H9 (cell line): ENCODE results near the gene TUT4. TPM values are rescaled to one million over a fixed set of nuclear protein-coding genes. Genes with fewer than 3 reads are reported as not detected.

Experiments used
- DNase-seq: peaks from one replicate; pipeline ENCODE4 v3.0.0-alpha.2; 2017
- H2AFZ ChIP-seq: one replicate; pipeline ENCODE4 v1.6.1; 2013; ENCODE audit warnings: mild to moderate bottlenecking, low read length, control low read depth, moderate library complexity
- H2AK5ac ChIP-seq: 2 replicates; pipeline ENCODE4 v1.6.1; 2013; ENCODE audit warnings: low read length, control low read depth, mixed read lengths; ENCODE audit not compliant: insufficient read length
- H2BK120ac ChIP-seq: one replicate; pipeline ENCODE4 v1.6.1; 2013; ENCODE audit warnings: low read depth, mild to moderate bottlenecking, low read length, control low read depth, inconsistent platforms; ENCODE audit not compliant: poor library complexity, severe bottlenecking
- H2BK12ac ChIP-seq: 2 replicates; pipeline ENCODE4 v1.6.1; 2013; ENCODE audit warnings: low read length, control low read depth, mixed read lengths, low read depth; ENCODE audit not compliant: insufficient read length
- H2BK15ac ChIP-seq: 2 replicates; pipeline ENCODE4 v1.6.1; 2013; ENCODE audit warnings: low read depth, low read length, control low read depth
- H2BK20ac ChIP-seq: one replicate; pipeline ENCODE4 v1.6.1; 2013; ENCODE audit warnings: low read depth, mild to moderate bottlenecking, low read length, control low read depth, inconsistent platforms; ENCODE audit not compliant: poor library complexity, severe bottlenecking
- H2BK5ac ChIP-seq: 2 replicates; pipeline ENCODE4 v1.6.1; 2013; ENCODE audit warnings: low read length, control low read depth, mixed read lengths; ENCODE audit not compliant: insufficient read length
- H3K14ac ChIP-seq: 2 replicates; pipeline ENCODE4 v1.6.1; 2013; ENCODE audit warnings: low read length, control low read depth; ENCODE audit not compliant: insufficient read depth
- H3K18ac ChIP-seq: 2 replicates; pipeline ENCODE4 v1.6.1; 2013; ENCODE audit warnings: low read depth, mild to moderate bottlenecking, mixed read lengths, low read length, control low read depth; ENCODE audit not compliant: insufficient read length
- H3K23ac ChIP-seq: 2 replicates; pipeline ENCODE4 v1.6.1; 2013; ENCODE audit warnings: low read length, control low read depth, mixed read lengths, low read depth; ENCODE audit not compliant: insufficient read length
- H3K23me2 ChIP-seq: 2 replicates; pipeline ENCODE4 v1.6.1; 2013; ENCODE audit warnings: low read depth, mild to moderate bottlenecking, mixed read lengths, low read length, control low read depth; ENCODE audit not compliant: insufficient read length, poor library complexity, severe bottlenecking
- H3K27ac ChIP-seq: 2 replicates; pipeline ENCODE4 v1.5.1; 2013; ENCODE audit warnings: low read length, control low read depth, mixed read lengths, low read depth; ENCODE audit not compliant: insufficient read length
- H3K27me3 ChIP-seq: 2 replicates; pipeline ENCODE4 v1.6.1; 2013; ENCODE audit warnings: low read length, control low read depth, inconsistent platforms; ENCODE audit not compliant: insufficient read depth
- H3K4ac ChIP-seq: 2 replicates; pipeline ENCODE4 v1.6.1; 2013; ENCODE audit warnings: low read depth, mild to moderate bottlenecking, control low read depth, inconsistent platforms, low read length, moderate library complexity
- H3K4me1 ChIP-seq: 2 replicates; pipeline ENCODE4 v1.6.1; 2013; ENCODE audit warnings: low read length, control low read depth, inconsistent platforms; ENCODE audit not compliant: insufficient read depth
- H3K4me2 ChIP-seq: 2 replicates; pipeline ENCODE4 v1.6.1; 2013; ENCODE audit warnings: low read length, control low read depth, mixed read lengths; ENCODE audit not compliant: insufficient read length, insufficient read depth
- H3K56ac ChIP-seq: 2 replicates; pipeline ENCODE4 v1.6.1; 2013; ENCODE audit warnings: low read depth, mild to moderate bottlenecking, mixed read lengths, low read length, control low read depth; ENCODE audit not compliant: insufficient read length
- H3K79me1 ChIP-seq: 2 replicates; pipeline ENCODE4 v1.6.1; 2013; ENCODE audit warnings: low read depth, mild to moderate bottlenecking, moderate library complexity, low read length, control low read depth, inconsistent platforms; ENCODE audit not compliant: insufficient read depth, poor library complexity, severe bottlenecking
- H3K79me2 ChIP-seq: 2 replicates; pipeline ENCODE4 v1.6.1; 2013; ENCODE audit warnings: low read length, control low read depth, inconsistent platforms; ENCODE audit not compliant: insufficient read depth
- H3K9ac ChIP-seq: 2 replicates; pipeline ENCODE4 v1.6.1; 2013; ENCODE audit warnings: low read length, control low read depth, mixed read lengths; ENCODE audit not compliant: insufficient read length; ENCODE audit errors: extremely low read depth
- H3K9me3 ChIP-seq: one replicate; pipeline ENCODE4 v1.6.1; 2013; ENCODE audit warnings: low read depth, low read length, inconsistent platforms; ENCODE audit not compliant: control insufficient read depth
- H3T11ph ChIP-seq: one replicate; pipeline ENCODE4 v1.6.1; 2013; ENCODE audit warnings: mild to moderate bottlenecking, low read length, control low read depth, inconsistent platforms
- H4K20me1 ChIP-seq: one replicate; pipeline ENCODE4 v1.6.1; 2013; ENCODE audit not compliant: control insufficient read depth, insufficient read length, insufficient read depth
- H4K5ac ChIP-seq: 2 replicates; pipeline ENCODE4 v1.6.1; 2013; ENCODE audit warnings: low read depth, mild to moderate bottlenecking, mixed read lengths, low read length, control low read depth; ENCODE audit not compliant: insufficient read length
- H4K8ac ChIP-seq: replicated peaks from 2 replicates; pipeline ENCODE4 v1.6.1; 2013; ENCODE audit warnings: low read length, control low read depth, mixed read lengths, low read depth; ENCODE audit not compliant: insufficient read length
- H4K91ac ChIP-seq: 2 replicates; pipeline ENCODE4 v1.6.1; 2013; ENCODE audit warnings: low read depth, mild to moderate bottlenecking, moderate library complexity, mixed read lengths, low read length, control low read depth; ENCODE audit not compliant: insufficient read length
- H3K27ac Mint-ChIP-seq, 3 experiments: 2 replicates in 2 of 3; 3 replicates in 1 of 3; pipeline ENCODE4 v1.8.0; 2020 to 2021; ENCODE audit warnings: mixed read lengths in 3 of 3, mild to moderate bottlenecking in 1 of 3, moderate library complexity in 1 of 3
- H3K27me3 Mint-ChIP-seq: 2 replicates; pipeline ENCODE4 v1.8.0; 2021; ENCODE audit warnings: low read depth, mild to moderate bottlenecking, moderate library complexity, mixed read lengths
- H3K36me3 Mint-ChIP-seq, 3 experiments: 2 replicates in 2 of 3; 3 replicates in 1 of 3; pipeline ENCODE4 v1.8.0; 2020 to 2021; ENCODE audit warnings: low read depth in 3 of 3, mixed read lengths in 3 of 3; ENCODE audit not compliant: insufficient read depth in 1 of 3
- H3K4me1 Mint-ChIP-seq, 2 experiments: 2 replicates each; pipeline ENCODE4 v1.8.0; 2020; ENCODE audit warnings: mixed read lengths in 2 of 2
- H3K4me3 Mint-ChIP-seq, 2 experiments: 2 replicates in 1 of 2; 3 replicates in 1 of 2; pipeline ENCODE4 v1.8.0; 2020 to 2021; ENCODE audit warnings: mild to moderate bottlenecking in 2 of 2, mixed read lengths in 2 of 2, moderate library complexity in 1 of 2
- H3K9me3 Mint-ChIP-seq, 2 experiments: 2 replicates in 1 of 2; 3 replicates in 1 of 2; pipeline ENCODE4 v1.8.0; 2020; ENCODE audit warnings: mild to moderate bottlenecking in 2 of 2, mixed read lengths in 2 of 2, moderate library complexity in 1 of 2
- WGBS: extraction: QIAGEN DNeasy Blood & Tissue Kit; methylation state at CpG from one replicate; pipeline ENCODE4 v1.1.7; 2013; ENCODE audit warnings: missing lambda C conversion rate, low lambda C conversion rate, mixed read lengths; ENCODE audit not compliant: insufficient read length; ENCODE audit errors: extremely low coverage; 5-methylcytosine and 5-hydroxymethylcytosine counted together
- total RNA-seq: library from RNA; stranded (reverse); gene quantifications from 2 replicates; pipeline ENCODE4 v1.2.1, GENCODE V29; 2021
- TF ChIP-seq, protein P1 (sequence below): fragments of 200-600 bp; sonication (generic); conservative IDR thresholded peaks from 3 replicates; pipeline ENCODE4 v1.8.0; 2021; ENCODE audit warnings: antibody characterized with exemption, mild to moderate bottlenecking

The TUT4 gene
- total RNA-seq, 1 experiment from 2014 or later, result 59.3 TPM

DNA sequence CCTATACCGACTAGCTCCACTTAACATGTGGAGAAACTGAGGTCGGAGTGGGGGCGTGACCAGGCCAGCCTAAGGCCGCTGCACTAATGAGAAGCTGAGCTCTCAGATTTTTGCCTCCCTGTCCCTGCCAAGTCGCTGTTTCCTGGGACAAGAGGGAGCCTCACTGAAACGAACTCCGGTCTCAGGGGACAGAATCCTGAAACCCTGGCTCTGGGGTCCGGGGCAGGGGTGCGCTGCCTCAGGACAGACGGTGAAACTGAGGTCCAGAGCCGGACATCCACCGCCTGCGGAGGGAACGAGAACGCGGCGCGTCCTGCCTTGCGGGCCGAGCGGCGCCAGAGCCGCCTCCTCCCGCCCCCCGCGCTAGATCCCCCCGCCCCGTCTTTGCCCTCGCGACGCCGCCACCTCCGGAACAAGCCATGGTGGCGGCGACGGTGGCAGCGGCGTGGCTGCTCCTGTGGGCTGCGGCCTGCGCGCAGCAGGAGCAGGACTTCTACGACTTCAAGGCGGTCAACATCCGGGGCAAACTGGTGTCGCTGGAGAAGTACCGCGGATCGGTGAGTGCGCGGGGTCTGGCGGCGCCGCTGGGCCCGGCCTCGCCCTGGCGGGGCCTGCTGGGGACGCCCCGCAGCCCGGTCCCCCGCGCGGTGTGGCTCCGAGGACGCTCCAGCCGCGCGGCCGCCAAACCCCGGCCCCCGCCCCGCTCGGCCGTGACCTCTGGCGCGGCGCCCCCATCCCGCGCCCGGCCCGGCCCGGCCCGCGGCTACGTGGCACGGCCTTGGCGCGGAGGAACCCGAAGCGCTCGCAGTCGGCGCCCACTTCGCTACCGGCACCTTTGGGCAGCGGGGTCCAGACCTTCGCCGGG is 49.3 kb upstream of the TUT4 start, which contains the start of gene GPX7:
Gene GPX7 (plus strand): TSS at position 381 of the 865 bp plus-strand sequence. CDS start 39 bp downstream, at position 420.
- H3K27me3 Mint-ChIP-seq, result peaks cover 44% of the 10 kb centered on the region
- Histone ChIP-seq H3K23ac (no peak within 1 kb of the TSS), H4K91ac (no peak within 1 kb of the TSS), H3K56ac (no peak within 1 kb of the TSS), H2BK12ac (no peak within 1 kb of the TSS), H2BK15ac (no peak within 1 kb of the TSS), H3K9ac (peak within 1 kb of the TSS; percentile 66), H2BK20ac (no peak within 1 kb of the TSS), H3K14ac (peak within 1 kb of the TSS; percentile 89), H3K4me2 (peak within 1 kb of the TSS; percentile 59), H3K23me2 (peaks cover 7% of the 10 kb centered on the region), H3T11ph (no peak within 1 kb of the TSS), H3K79me1 (no peaks in the 10 kb centered on the region), H4K8ac (no peak within 1 kb of the TSS), H2AK5ac (no peak within 1 kb of the TSS), H3K9me3 (no peaks in the 10 kb centered on the region), H4K5ac (no peak within 1 kb of the TSS), H4K20me1 (peaks cover 3% of the 10 kb centered on the region), H3K79me2 (no peaks in the 10 kb centered on the region), H3K4ac (no peak within 1 kb of the TSS), H2AFZ (no peak within 1 kb of the TSS), H2BK5ac (no peak within 1 kb of the TSS), H3K27me3 (peaks cover 13% of the 10 kb centered on the region; the same call in 1 of the 2 replicates), H2BK120ac (no peak within 1 kb of the TSS), H3K18ac (peak within 1 kb of the TSS; percentile 94), H3K27ac (no peak within 1 kb of the TSS), H3K4me1 (peaks cover 4% of the 10 kb centered on the region; the same call in 1 of the 2 replicates)
- peak within 1 kb of the TSS in 1 of 3 experiments; percentile 34; a peak in 2 of 7 replicates for H3K27ac Mint-ChIP-seq
- WGBS, result no CpG with 5 or more reads among the region's 97 CpGs
- peak; percentile 51 for DNase-seq
- TF ChIP-seq, protein P1, sequence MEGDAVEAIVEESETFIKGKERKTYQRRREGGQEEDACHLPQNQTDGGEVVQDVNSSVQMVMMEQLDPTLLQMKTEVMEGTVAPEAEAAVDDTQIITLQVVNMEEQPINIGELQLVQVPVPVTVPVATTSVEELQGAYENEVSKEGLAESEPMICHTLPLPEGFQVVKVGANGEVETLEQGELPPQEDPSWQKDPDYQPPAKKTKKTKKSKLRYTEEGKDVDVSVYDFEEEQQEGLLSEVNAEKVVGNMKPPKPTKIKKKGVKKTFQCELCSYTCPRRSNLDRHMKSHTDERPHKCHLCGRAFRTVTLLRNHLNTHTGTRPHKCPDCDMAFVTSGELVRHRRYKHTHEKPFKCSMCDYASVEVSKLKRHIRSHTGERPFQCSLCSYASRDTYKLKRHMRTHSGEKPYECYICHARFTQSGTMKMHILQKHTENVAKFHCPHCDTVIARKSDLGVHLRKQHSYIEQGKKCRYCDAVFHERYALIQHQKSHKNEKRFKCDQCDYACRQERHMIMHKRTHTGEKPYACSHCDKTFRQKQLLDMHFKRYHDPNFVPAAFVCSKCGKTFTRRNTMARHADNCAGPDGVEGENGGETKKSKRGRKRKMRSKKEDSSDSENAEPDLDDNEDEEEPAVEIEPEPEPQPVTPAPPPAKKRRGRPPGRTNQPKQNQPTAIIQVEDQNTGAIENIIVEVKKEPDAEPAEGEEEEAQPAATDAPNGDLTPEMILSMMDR, result no peak
- peaks cover 13 to 16% of the 10 kb centered on the region in 2 experiments for H3K4me1 Mint-ChIP-seq
- peak within 1 kb of the TSS; percentile 64 to 76 for H3K4me3 Mint-ChIP-seq
- H3K9me3 Mint-ChIP-seq, result no peaks in the 10 kb centered on the region
- H3K36me3 Mint-ChIP-seq, result no peaks in the 10 kb centered on the region; a peak in 1 of 7 replicates
